ENCODE data around the gene TUFT1.
"Not testable (repeated sequence)": the region's sequence is repeated elsewhere in the genome, so short reads cannot be mapped to it uniquely, and the experiment has no call there.

The TUFT1 gene

DNA sequence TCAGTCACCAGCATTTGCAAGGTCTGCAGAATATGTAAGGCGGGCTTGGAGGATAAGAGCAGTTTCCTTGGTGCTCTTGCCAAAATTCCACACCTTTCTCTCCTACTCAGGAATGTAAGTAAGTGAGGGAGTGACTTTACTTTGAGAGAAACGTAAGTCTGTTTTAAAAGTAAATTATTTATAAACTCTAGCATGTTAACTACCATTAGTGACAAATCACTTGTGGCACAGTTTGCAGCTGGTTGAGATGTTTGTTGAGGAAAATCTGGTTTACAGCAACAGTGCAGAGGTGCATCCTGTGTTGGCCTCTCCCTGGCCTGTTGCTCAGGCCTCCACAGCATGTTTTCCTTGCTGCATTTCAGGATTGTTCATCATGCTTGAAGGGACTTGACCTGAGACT is 20.4 kb upstream of the TUFT1 start:
- TF ChIP-seq, protein P1, sequence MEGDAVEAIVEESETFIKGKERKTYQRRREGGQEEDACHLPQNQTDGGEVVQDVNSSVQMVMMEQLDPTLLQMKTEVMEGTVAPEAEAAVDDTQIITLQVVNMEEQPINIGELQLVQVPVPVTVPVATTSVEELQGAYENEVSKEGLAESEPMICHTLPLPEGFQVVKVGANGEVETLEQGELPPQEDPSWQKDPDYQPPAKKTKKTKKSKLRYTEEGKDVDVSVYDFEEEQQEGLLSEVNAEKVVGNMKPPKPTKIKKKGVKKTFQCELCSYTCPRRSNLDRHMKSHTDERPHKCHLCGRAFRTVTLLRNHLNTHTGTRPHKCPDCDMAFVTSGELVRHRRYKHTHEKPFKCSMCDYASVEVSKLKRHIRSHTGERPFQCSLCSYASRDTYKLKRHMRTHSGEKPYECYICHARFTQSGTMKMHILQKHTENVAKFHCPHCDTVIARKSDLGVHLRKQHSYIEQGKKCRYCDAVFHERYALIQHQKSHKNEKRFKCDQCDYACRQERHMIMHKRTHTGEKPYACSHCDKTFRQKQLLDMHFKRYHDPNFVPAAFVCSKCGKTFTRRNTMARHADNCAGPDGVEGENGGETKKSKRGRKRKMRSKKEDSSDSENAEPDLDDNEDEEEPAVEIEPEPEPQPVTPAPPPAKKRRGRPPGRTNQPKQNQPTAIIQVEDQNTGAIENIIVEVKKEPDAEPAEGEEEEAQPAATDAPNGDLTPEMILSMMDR (IDR thresholded peaks at IDR 0.05; ENCODE audit: low read depth, low read length) = no peak
- no peak for DNase-seq (ENCODE audit: extremely low read depth, low read depth)

DNA sequence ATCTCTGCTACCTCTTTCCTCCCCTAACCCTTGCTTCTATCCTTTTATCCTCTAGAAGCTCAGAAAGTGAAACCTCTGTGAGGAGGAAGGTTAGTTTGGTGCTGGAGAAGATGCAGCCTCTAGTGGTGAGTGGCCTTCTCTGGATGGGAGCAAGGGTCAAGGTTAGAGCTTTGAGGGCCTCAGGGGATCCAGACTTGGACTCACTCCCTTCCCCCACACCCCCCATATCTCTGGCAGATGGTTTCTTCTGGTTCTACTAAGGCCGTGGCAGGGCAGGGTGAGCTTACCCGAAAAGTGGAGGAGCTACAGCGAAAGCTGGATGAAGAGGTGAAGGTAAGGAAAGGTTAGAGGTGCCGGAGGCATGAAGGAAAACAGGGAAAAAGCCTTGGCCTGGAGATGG is 19.8 kb upstream of the TUFT1 start:
- TF ChIP-seq, protein P1 (IDR thresholded peaks at IDR 0.05; ENCODE audit: low read depth, low read length) = no peak
- DNase-seq (ENCODE audit: extremely low read depth, low read depth) = no peak

DNA sequence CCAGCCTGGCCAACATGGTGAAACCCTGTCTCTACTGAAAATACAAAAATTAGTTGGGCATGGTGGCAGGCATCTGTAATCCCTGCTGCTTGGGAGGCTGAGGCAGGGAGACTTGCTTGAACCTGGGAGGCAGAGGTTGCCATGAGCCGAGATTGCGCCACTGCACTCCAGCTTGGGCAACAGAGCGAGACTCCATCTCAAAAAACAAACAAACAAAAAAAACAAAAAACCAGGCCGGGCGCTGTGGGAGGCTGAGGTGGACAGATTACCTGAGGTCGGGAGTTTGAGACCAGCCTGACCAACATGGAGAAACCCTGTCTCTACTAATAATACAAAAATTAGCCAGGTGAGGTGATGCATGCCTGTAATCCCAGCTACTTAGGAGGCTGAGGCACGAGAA is 17.7 kb upstream of the TUFT1 start:
- DNase-seq (ENCODE audit: extremely low read depth, low read depth) = not testable (repeated sequence)

DNA sequence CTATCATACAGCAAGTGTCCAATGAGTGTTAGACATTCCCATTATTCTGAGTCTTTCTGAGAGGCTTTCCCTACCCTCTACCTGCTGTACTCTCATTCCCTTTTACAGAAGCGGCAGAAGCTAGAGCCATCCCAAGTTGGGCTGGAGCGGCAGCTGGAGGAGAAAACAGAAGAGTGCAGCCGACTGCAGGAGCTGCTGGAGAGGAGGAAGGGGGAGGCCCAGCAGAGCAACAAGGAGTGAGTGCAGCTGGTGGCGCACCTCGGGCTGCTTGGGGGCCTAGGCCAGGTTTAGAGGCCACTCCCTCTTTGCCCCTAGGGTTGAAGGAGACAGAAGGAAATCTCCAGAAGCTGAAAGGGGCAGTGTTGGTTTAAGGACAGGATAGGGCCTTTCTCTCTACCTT is 16.8 kb upstream of the TUFT1 start:
- TF ChIP-seq, protein P1 (IDR thresholded peaks at IDR 0.05; ENCODE audit: low read depth, low read length) = no peak
- no peak for DNase-seq (ENCODE audit: extremely low read depth, low read depth)

DNA sequence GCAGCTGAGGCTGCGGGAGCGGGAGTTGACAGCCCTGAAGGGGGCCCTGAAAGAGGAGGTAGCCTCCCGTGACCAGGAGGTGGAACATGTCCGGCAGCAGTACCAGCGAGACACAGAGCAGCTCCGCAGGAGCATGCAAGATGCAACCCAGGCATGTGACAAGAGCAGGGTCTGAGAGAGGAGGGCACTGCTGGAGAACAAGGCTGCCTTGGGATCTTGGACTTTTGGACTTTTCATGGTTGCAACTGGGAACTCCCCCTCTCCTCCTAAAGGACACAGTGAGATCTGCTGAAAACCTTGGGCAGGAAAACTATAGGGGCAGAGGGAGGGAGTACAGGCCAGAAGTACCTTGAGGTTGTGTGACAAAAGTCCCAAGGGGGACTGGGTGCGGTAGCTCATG is 15.4 kb upstream of the TUFT1 start:
- TF ChIP-seq, protein P1 (IDR thresholded peaks at IDR 0.05; ENCODE audit: low read depth, low read length) = no peak
- DNase-seq (ENCODE audit: extremely low read depth, low read depth) = no peak

DNA sequence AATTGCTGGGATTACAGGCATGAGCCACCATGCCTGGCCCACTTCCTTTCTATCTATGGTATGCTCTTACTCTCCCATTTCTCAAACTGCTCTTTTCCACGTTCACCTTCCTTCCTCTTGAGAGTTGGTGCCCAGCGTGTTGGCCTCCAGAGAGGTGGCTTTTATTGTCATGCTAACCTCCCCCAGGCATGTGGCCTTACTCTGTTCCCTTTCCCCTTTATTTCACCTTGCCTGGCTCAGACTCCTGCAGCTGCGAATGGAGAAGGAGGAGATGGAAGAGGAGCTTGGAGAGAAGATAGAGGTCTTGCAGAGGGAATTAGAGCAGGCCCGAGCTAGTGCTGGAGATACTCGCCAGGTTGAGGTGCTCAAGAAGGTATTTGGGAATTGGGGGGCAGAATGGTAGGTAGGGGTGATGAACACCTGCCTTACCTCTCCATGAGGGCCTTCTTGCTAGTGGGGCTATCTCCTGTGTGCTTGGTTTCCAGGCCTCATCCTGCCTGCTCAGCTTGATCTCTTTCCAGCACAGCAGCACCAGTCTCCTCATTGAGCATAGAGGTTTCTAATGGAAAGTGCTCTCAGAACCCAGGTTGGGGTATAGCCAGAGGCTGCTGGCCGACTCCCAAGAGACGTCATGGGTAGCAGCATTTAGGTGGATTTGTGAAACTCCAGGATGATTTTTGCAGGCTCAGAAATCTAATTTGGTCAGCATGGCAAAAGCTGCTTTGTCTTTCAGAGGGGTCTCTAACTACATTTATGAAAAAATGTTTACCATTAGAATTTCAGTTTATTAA is 13.2 kb upstream of the TUFT1 start:
- TF ChIP-seq, protein P1 (IDR thresholded peaks at IDR 0.05; ENCODE audit: low read depth, low read length) = no peak

DNA sequence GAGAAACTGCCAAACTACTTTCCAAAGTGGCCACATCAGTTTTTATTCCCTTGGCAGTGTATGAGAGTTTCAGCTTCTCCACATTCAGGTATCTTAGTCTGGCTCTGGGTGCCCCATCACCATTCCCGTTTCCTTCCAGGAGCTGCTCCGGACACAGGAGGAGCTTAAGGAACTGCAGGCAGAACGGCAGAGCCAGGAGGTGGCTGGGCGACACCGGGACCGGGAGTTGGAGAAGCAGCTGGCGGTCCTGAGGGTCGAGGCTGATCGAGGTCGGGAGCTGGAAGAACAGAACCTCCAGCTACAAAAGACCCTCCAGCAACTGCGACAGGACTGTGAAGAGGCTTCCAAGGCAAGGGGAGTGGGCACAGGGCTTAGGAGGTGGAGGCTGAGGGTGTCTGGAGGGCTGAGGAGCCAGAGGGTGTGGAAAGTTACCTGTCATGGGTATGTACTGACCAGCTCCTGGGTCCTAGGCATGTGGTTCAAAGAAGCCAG is 10.9 kb upstream of the TUFT1 start:
- TF ChIP-seq, protein P1 (IDR thresholded peaks at IDR 0.05; ENCODE audit: low read depth, low read length) = no peak
- no peak for DNase-seq (ENCODE audit: extremely low read depth, low read depth)

More for the DNA sequence above, 13.2 kb upstream of the TUFT1 start:
- no peak for DNase-seq (ENCODE audit: extremely low read depth, low read depth)

DNA sequence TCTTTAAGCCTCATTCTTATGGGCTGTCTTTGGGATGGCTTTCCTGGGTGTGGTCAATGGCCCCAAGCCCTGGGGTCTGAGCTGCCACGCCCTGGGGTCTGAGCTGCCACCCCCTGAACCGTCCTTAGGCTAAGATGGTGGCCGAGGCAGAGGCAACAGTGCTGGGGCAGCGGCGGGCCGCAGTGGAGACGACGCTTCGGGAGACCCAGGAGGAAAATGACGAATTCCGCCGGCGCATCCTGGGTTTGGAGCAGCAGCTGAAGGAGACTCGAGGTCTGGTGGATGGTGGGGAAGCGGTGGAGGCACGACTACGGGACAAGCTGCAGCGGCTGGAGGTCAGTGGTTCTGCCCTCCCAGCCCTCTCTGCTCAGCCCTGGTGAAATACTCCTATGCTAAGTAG is 10.3 kb upstream of the TUFT1 start:
- TF ChIP-seq, protein P1 (IDR thresholded peaks at IDR 0.05; ENCODE audit: low read depth, low read length) = no peak
- DNase-seq (ENCODE audit: extremely low read depth, low read depth) = no peak

Data from AG09319 (cell line).